IPS DF 19.7 (cell line): ENCODE results near the gene CEBPA.

Source experiments
- DNase-seq: peaks from one replicate; pipeline ENCODE4 v3.0.0-alpha.2; 2013; ENCODE audit warnings: low read depth, low spot score

Gene CEBPA

DNA sequence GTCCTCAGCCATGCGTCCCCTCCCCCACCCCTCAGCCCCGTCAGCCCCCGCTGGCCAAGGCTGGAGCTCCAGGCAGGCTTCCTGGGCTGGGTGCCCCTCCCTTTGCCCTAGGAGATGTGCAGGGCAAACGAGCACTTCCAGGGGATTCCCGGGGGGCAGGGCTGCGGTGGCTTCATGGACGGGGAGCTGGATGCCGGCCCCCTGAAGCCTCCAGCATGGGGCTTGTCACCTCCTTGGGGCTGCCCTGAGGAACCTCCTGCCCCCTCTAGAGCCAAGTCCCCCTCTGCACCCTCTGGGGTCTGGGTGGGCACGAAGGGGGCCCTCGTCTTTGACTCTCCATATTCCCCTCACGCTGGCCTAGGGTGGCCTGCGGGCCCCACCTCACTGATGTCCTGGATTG, 51.3 kb downstream of the CEBPA start:
- no peak for DNase-seq

DNA sequence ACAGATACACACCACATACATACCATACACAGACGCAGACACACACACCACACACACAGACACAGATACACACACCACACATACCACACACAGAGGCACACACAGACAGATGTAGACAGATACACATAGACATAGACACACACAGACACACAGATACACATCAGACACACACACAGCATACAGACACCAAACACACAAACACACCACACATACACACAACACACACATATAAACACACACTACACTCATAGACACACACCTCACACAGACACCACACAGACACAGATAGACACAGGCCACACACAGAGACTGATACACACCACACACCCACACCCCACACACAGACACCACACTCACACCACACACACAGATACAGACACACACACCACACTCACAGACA, 51.8 kb downstream of the CEBPA start:
- no peak for DNase-seq
